HepG2 (cell line): ENCODE data around the gene MICAL3.

Experiments
- ATF1 ChIP-seq: IDR thresholded peaks from 2 replicates; pipeline ENCODE4 v1.6.1; 2016; ENCODE audit warnings: mild to moderate bottlenecking, control low read depth
- CREB1 ChIP-seq, 2 experiments: fragments of 450-650 bp in 1 of 2; IDR thresholded peaks; 2 replicates each; pipeline ENCODE4 v1.6.1; 2016 to 2017; ENCODE audit warnings: control low read depth in 1 of 2, mild to moderate bottlenecking in 1 of 2, missing compliant biosample characterization in 1 of 2, missing genetic modification characterization in 1 of 2
- EP300 ChIP-seq, 3 experiments: sonication (generic) in 1 of 3; formaldehyde crosslinking in 1 of 3; IDR thresholded peaks; 2 replicates each; pipeline versions ENCODE4 v1.5.1 to v1.6.1; 2011 to 2020; ENCODE audit warnings: low read depth in 2 of 3, low read length in 2 of 3, borderline replicate concordance in 1 of 3, improper control_type of control experiment in 1 of 3, mild to moderate bottlenecking in 1 of 3, missing genetic modification reagents in 1 of 3, moderate library complexity in 1 of 3
- JUND ChIP-seq: sonication (generic); formaldehyde crosslinking; IDR thresholded peaks from 2 replicates; pipeline ENCODE4 v1.8.0; 2022; ENCODE audit warnings: mild to moderate bottlenecking, missing genetic modification reagents
- KLF13 ChIP-seq: sonication (generic); formaldehyde crosslinking; IDR thresholded peaks from 2 replicates; pipeline ENCODE4 v1.4.0; 2020; ENCODE audit warnings: mild to moderate bottlenecking, missing genetic modification reagents
- PATZ1 ChIP-seq: sonication (generic); formaldehyde crosslinking; IDR thresholded peaks from 2 replicates; pipeline ENCODE4 v1.4.0; 2020; ENCODE audit warnings: missing genetic modification reagents
- PHF5A ChIP-seq: IDR thresholded peaks from one replicate; pipeline ENCODE4 v1.6.1; 2018; ENCODE audit warnings: low read depth, missing genetic modification reagents; ENCODE audit not compliant: unreplicated experiment
- POLR2A ChIP-seq, 2 experiments: IDR thresholded peaks; 2 replicates each; pipeline ENCODE4 v1.6.1; 2011; ENCODE audit warnings: low read depth in 2 of 2, low read length in 2 of 2, mild to moderate bottlenecking in 1 of 2, moderate library complexity in 1 of 2; ENCODE audit not compliant: insufficient read depth in 1 of 2
- REST ChIP-seq, 2 experiments: IDR thresholded peaks; 2 replicates each; pipeline ENCODE4 v1.6.1; 2011 to 2012; ENCODE audit warnings: low read length in 2 of 2, borderline replicate concordance in 1 of 2, low read depth in 1 of 2, mild to moderate bottlenecking in 1 of 2, moderate library complexity in 1 of 2
- ZNF282 ChIP-seq: fragments of 450-650 bp; IDR thresholded peaks from 2 replicates; pipeline ENCODE4 v1.6.1; 2018; ENCODE audit not compliant: partially characterized antibody
- ZNF780A ChIP-seq: sonication (generic); formaldehyde crosslinking; IDR thresholded peaks from 2 replicates; pipeline ENCODE4 v1.8.0; 2022; ENCODE audit warnings: mild to moderate bottlenecking, missing genetic modification reagents, moderate library complexity
- TF ChIP-seq, protein P1 (sequence below), 2 experiments: sonication (generic) in 1 of 2; formaldehyde crosslinking in 1 of 2; IDR thresholded peaks; 2 replicates each; pipeline versions ENCODE4 v1.4.0 to v1.6.1; 2018 to 2020; ENCODE audit warnings: missing genetic modification reagents in 2 of 2, borderline replicate concordance in 1 of 2, low read depth in 1 of 2, mild to moderate bottlenecking in 1 of 2, missing biosample characterization in 1 of 2
- TF ChIP-seq, protein P2 (sequence below): sonication (generic); formaldehyde crosslinking; IDR thresholded peaks from 2 replicates; pipeline ENCODE4 v1.5.1; 2020; ENCODE audit warnings: missing genetic modification reagents, mild to moderate bottlenecking, borderline replicate concordance

DNA sequence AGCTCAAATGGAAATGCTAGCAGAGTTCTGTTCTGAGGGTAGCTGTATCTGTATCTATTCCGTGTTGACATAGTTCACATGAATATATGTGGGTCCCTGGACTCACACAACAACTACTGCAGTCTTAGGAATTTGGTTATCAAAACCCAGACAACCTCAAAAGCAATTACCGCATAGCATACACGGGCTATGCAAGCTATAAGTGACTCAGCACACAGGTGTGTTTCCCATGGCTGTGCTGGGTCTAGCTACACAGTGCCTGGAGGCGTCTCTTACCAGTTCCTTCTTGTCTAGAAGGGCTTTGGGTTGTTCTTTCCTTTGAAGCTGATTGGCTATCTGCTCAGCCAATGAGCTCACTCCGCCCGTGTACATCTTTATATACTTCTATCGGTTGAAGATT is 151.9 kb downstream of the MICAL3 start:
- no peak for TF ChIP-seq POLR2A (IDR thresholded peaks at IDR 0.05; ENCODE audit: insufficient read depth in 1 of 2, low read depth in 2 of 2, low read length in 2 of 2)
- no peak for TF ChIP-seq JUND
- TF ChIP-seq ATF1 (CRISPR knock-in tag): no peak
- TF ChIP-seq REST (IDR thresholded peaks at IDR 0.05; ENCODE audit: borderline replicate concordance in 1 of 2, low read depth in 1 of 2, low read length in 2 of 2): no peak
- no peak for TF ChIP-seq PATZ1
- TF ChIP-seq ZNF282: no peak
- no peak for TF ChIP-seq PHF5A (CRISPR knock-in tag)
- TF ChIP-seq ZNF780A (CRISPR knock-in tag): no peak
- TF ChIP-seq CREB1 (IDR thresholded peaks at IDR 0.05): no peak
- TF ChIP-seq CREB1 (CRISPR knock-in tag; IDR thresholded peaks at IDR 0.05): no peak
- TF ChIP-seq, protein P1, sequence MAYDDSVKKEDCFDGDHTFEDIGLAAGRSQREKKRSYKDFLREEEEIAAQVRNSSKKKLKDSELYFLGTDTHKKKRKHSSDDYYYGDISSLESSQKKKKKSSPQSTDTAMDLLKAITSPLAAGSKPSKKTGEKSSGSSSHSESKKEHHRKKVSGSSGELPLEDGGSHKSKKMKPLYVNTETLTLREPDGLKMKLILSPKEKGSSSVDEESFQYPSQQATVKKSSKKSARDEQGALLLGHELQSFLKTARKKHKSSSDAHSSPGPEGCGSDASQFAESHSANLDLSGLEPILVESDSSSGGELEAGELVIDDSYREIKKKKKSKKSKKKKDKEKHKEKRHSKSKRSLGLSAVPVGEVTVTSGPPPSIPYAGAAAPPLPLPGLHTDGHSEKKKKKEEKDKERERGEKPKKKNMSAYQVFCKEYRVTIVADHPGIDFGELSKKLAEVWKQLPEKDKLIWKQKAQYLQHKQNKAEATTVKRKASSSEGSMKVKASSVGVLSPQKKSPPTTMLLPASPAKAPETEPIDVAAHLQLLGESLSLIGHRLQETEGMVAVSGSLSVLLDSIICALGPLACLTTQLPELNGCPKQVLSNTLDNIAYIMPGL (CRISPR knock-in tag; IDR thresholded peaks at IDR 0.05; ENCODE audit: borderline replicate concordance in 1 of 2, low read depth in 1 of 2): no peak
- no peak for TF ChIP-seq EP300 (IDR thresholded peaks at IDR 0.05; ENCODE audit: low read depth in 2 of 2, low read length in 2 of 2)
- no peak for TF ChIP-seq EP300 (CRISPR knock-in tag; IDR thresholded peaks at IDR 0.05; ENCODE audit: borderline replicate concordance)
- TF ChIP-seq, protein P2, sequence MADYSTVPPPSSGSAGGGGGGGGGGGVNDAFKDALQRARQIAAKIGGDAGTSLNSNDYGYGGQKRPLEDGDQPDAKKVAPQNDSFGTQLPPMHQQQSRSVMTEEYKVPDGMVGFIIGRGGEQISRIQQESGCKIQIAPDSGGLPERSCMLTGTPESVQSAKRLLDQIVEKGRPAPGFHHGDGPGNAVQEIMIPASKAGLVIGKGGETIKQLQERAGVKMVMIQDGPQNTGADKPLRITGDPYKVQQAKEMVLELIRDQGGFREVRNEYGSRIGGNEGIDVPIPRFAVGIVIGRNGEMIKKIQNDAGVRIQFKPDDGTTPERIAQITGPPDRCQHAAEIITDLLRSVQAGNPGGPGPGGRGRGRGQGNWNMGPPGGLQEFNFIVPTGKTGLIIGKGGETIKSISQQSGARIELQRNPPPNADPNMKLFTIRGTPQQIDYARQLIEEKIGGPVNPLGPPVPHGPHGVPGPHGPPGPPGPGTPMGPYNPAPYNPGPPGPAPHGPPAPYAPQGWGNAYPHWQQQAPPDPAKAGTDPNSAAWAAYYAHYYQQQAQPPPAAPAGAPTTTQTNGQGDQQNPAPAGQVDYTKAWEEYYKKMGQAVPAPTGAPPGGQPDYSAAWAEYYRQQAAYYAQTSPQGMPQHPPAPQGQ (CRISPR knock-in tag): no peak
- no peak for TF ChIP-seq KLF13 (CRISPR knock-in tag)
